B cell (primary cell): ENCODE results near the gene FYCO1. TPM values are rescaled to one million over a fixed set of nuclear protein-coding genes. Genes with fewer than 3 reads are reported as not detected.

ENCODE experiments used
- ATAC-seq: fragments of 200-7000 bp; cut with Tn5 transposase; one replicate; pipeline ENCODE4 v1.10.0; 2021; ENCODE audit warnings: low read depth, mild to moderate bottlenecking, moderate number of reproducible peaks, moderate library complexity
- CTCF ChIA-PET: fragments of 350-600 bp; sonication (Branson Sonifier 250); formaldehyde crosslinking; loops from one replicate; lab custom pipeline; 2021; ENCODE audit warnings: antibody characterized with exemption, inconsistent platforms; lab: Charles Lee
- POLR2A ChIA-PET: fragments of 350-600 bp; sonication (Branson Sonifier 250); formaldehyde crosslinking; loops from one replicate; lab custom pipeline; 2021; ENCODE audit warnings: antibody characterized with exemption; lab: Charles Lee
- DNase-seq: peaks from one replicate; pipeline ENCODE4 v3.0.0; 2013
- H2AFZ ChIP-seq: 2 replicates; pipeline ENCODE4 v1.6.1; 2012; ENCODE audit warnings: mild to moderate bottlenecking, low read depth, low read length; ENCODE audit not compliant: insufficient read depth, poor library complexity, severe bottlenecking
- H3K27ac ChIP-seq, 2 donors: 1 replicate in 1 of 2; 2 replicates in 1 of 2; pipeline ENCODE4 v1.5.1; 2012 to 2013; ENCODE audit warnings: low read length in 2 of 2, mild to moderate bottlenecking in 2 of 2, moderate library complexity in 1 of 2
- H3K27me3 ChIP-seq, 4 experiments: fragments of 200-600 bp in 1 of 4; sonication (generic) in 1 of 4; replicated peaks in 1 of 4; 1 replicate in 2 of 4; 2 replicates in 2 of 4; pipeline versions ENCODE4 v1.6.1 to v1.7.0; 2013 to 2016; ENCODE audit warnings: low read length in 3 of 4, mild to moderate bottlenecking in 2 of 4, mixed read lengths in 1 of 4, moderate library complexity in 1 of 4; ENCODE audit not compliant: insufficient read depth in 4 of 4, control insufficient read depth in 3 of 4; ENCODE audit errors: control extremely low read depth in 1 of 4
- H3K36me3 ChIP-seq, 2 experiments: replicated peaks in 1 of 2; 1 replicate in 1 of 2; 2 replicates in 1 of 2; pipeline versions ENCODE4 v1.6.1 to v1.7.1; 2013; ENCODE audit warnings: low read length in 1 of 2; ENCODE audit not compliant: insufficient read depth in 2 of 2, control insufficient read depth in 1 of 2; ENCODE audit errors: control extremely low read depth in 1 of 2, extremely low read depth in 1 of 2
- H3K4me1 ChIP-seq, 2 donors: fragments of 200-600 bp in 1 of 2; sonication (generic) in 1 of 2; 1 replicate in 1 of 2; 2 replicates in 1 of 2; pipeline versions ENCODE4 v1.5.1 to v1.6.1; 2013 to 2017; ENCODE audit warnings: low read length in 2 of 2; ENCODE audit not compliant: control insufficient read depth in 2 of 2, insufficient read depth in 2 of 2
- H3K4me2 ChIP-seq: replicated peaks from 2 replicates; pipeline ENCODE3; 2012; ENCODE audit warnings: mild to moderate bottlenecking, low read depth, low read length; ENCODE audit not compliant: poor library complexity, severe bottlenecking
- H3K4me3 ChIP-seq, 5 experiments: fragments of 200-600 bp in 1 of 5; sonication (generic) in 1 of 5; 1 replicate in 3 of 5; 2 replicates in 2 of 5; pipeline versions ENCODE4 v1.5.1 to v1.7.0; 2011 to 2016; ENCODE audit warnings: low read length in 4 of 5, mild to moderate bottlenecking in 4 of 5, low read depth in 2 of 5, control low read depth in 1 of 5, moderate library complexity in 1 of 5; ENCODE audit not compliant: insufficient read depth in 1 of 5; ENCODE audit errors: control extremely low read depth in 1 of 5, extremely low read depth in 1 of 5
- H3K79me2 ChIP-seq: fragments of 200-600 bp; sonication (generic); one replicate; pipeline ENCODE4 v1.6.0; 2016; ENCODE audit warnings: low read length; ENCODE audit not compliant: control insufficient read depth, insufficient read depth
- H3K9ac ChIP-seq: fragments of 200-600 bp; sonication (generic); 2 replicates; pipeline ENCODE4 v1.6.1; 2017; ENCODE audit warnings: mild to moderate bottlenecking, low read length, moderate library complexity
- H3K9me3 ChIP-seq, 3 donors: one replicate each; pipeline versions ENCODE4 v1.6.1 to v1.7.1; 2013; ENCODE audit warnings: low read length in 2 of 3; ENCODE audit not compliant: control insufficient read depth in 2 of 3, insufficient read depth in 1 of 3; ENCODE audit errors: control extremely low read depth in 1 of 3
- H4K20me1 ChIP-seq: 2 replicates; pipeline ENCODE4 v1.6.0; 2012; ENCODE audit warnings: mild to moderate bottlenecking, low read length; ENCODE audit not compliant: insufficient read depth, control insufficient read depth, poor library complexity, severe bottlenecking
- H3K27ac Mint-ChIP-seq: one replicate; pipeline ENCODE4 v1.8.0; 2021; ENCODE audit warnings: mixed read lengths
- H3K27me3 Mint-ChIP-seq: one replicate; pipeline ENCODE4 v1.8.0; 2021; ENCODE audit warnings: mixed read lengths
- H3K4me1 Mint-ChIP-seq: one replicate; pipeline ENCODE4 v1.8.0; 2021; ENCODE audit warnings: mixed read lengths
- H3K4me3 Mint-ChIP-seq: one replicate; pipeline ENCODE4 v1.8.0; 2021; ENCODE audit warnings: mixed read lengths
- H3K9me3 Mint-ChIP-seq: one replicate; pipeline ENCODE4 v1.8.0; 2022; ENCODE audit warnings: mixed read lengths; ENCODE audit not compliant: insufficient read depth
- EZH2 ChIP-seq: IDR thresholded peaks from 2 replicates; pipeline ENCODE4 v1.6.1; 2012; ENCODE audit warnings: borderline replicate concordance, low read depth, mild to moderate bottlenecking, moderate library complexity, low read length; ENCODE audit not compliant: insufficient read depth, poor library complexity, severe bottlenecking
- WGBS: methylation state at CpG from one replicate; pipeline ENCODE4 v1.1.5; 2013; ENCODE audit warnings: missing lambda C conversion rate; ENCODE audit not compliant: insufficient coverage; 5-methylcytosine and 5-hydroxymethylcytosine counted together
- intact Hi-C: fragments of 100-400 bp; cut with micrococcal nuclease; formaldehyde crosslinking; loops from one replicate; pipeline ENCODE4 v1.10.0; 2022
- polyA plus RNA-seq: library from polyadenylated mRNA; depleted of rRNA; stranded (reverse); fragments of >200 nt; gene quantifications from 2 replicates; pipeline ENCODE4 v1.2.3, GENCODE V29; 2012
- total RNA-seq, 2 donors: library from RNA; stranded (reverse); fragments of 120-200 nt in 1 of 2; gene quantifications; 1 replicate in 1 of 2; 2 replicates in 1 of 2; pipeline versions ENCODE4 v1.2.3 to v1.2.4, GENCODE V29; 2013 to 2022
- TF ChIP-seq, protein P1 (sequence below): fragments of 200-600 bp; IDR thresholded peaks from one replicate; pipeline ENCODE4 v1.8.0; 2022; ENCODE audit warnings: antibody characterized with exemption, mild to moderate bottlenecking

Gene FYCO1
- total and polyA plus RNA-seq, 2 donors (not counting 1 experiment from before 2014, with no cell fraction given): 5.4 to 16.7 TPM

DNA sequence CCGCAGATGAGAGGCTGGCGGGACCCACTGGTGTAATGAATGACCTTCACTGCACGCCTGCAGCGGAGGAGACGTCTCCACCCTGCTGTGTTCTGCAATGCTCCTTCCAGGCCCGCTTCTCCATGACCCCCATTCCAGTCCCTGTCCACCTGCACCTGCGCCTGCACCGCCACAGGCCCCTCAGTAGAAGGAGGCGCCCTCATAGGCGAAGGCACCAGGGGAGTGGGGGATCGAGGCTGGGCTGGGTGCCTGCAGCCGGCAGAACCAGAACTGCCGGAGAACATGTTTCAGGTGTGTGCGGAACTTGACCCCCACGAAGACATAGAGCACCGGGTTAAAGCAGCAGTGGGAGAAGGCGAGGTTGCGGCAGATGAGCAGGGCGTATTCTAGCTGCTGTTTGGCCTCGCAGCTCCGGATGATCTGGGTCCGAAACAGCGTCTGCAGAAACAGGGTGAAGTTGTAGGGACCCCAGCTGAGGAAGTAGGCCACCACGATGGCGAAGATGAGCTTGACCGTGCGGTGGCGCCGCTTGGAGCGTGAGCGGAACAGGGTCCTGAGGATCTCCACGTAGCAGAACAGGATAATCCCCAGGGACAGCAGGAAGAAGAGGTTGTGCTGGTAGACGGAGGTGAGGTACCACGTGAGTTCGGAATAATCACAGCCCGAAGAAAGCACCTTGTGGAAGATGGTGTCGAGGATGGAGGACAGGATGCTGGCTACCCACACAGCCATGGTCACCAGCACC, 25.3 kb upstream of the FYCO1 start:
- no peak overlapping the region for H3K4me2 ChIP-seq
- no peak overlapping the region for H3K27ac Mint-ChIP-seq
- CTCF ChIA-PET: no interaction called here
- no peak overlapping the region for H2AFZ ChIP-seq
- H3K4me1 Mint-ChIP-seq: no peaks in the 10 kb centered on the region
- POLR2A ChIA-PET: no interaction called here
- H3K4me3 Mint-ChIP-seq: no peak overlapping the region
- ATAC-seq: no peak
- no peaks in the 10 kb centered on the region for H3K4me1 ChIP-seq
- H3K9me3 ChIP-seq: no peaks in the 10 kb centered on the region
- no peak overlapping the region for H3K4me3 ChIP-seq
- H3K27me3 ChIP-seq: peaks cover 0 to 3% (median 0%) of the 10 kb centered on the region in 4 experiments
- TF ChIP-seq, protein P1, sequence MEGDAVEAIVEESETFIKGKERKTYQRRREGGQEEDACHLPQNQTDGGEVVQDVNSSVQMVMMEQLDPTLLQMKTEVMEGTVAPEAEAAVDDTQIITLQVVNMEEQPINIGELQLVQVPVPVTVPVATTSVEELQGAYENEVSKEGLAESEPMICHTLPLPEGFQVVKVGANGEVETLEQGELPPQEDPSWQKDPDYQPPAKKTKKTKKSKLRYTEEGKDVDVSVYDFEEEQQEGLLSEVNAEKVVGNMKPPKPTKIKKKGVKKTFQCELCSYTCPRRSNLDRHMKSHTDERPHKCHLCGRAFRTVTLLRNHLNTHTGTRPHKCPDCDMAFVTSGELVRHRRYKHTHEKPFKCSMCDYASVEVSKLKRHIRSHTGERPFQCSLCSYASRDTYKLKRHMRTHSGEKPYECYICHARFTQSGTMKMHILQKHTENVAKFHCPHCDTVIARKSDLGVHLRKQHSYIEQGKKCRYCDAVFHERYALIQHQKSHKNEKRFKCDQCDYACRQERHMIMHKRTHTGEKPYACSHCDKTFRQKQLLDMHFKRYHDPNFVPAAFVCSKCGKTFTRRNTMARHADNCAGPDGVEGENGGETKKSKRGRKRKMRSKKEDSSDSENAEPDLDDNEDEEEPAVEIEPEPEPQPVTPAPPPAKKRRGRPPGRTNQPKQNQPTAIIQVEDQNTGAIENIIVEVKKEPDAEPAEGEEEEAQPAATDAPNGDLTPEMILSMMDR: no peak
- TF ChIP-seq EZH2: no peak
- H3K9ac ChIP-seq: no peak overlapping the region
- intact Hi-C loops: no loop called here
- no peaks in the 10 kb centered on the region for H3K9me3 Mint-ChIP-seq
- no peaks in the 10 kb centered on the region for H3K36me3 ChIP-seq
- H3K27me3 Mint-ChIP-seq: peaks cover 19% of the 10 kb centered on the region
- no peaks in the 10 kb centered on the region for H3K79me2 ChIP-seq
- WGBS: 97% methylated on average over 35 of the region's 37 CpGs
- no peak for DNase-seq
- no peak overlapping the region for H3K27ac ChIP-seq
- no peaks in the 10 kb centered on the region for H4K20me1 ChIP-seq

DNA sequence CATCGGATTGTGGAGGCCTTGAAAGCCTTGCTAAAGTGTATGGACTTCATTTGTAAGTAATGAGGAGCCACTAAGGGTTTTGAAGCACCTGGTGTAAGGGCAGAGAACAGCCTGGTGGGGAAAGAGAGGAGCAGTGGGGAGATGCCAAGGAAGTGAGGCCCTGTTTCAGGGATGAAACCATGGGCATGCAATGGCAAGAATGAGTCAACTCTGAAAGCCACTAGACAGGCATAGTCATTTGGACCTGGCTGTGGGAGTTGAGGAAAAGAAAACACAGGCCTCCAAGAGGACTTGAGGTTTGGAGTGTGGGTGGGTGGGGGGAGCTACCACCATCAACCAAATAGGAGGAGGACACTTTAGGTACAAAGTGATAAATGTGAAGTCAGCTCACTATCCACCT, 24.1 kb upstream of the FYCO1 start:
- WGBS: 50% methylated on average over 1 of the region's 1 CpG
- intact Hi-C loops: no loop called here
- H3K27ac ChIP-seq: no peak overlapping the region
- Mint-ChIP-seq H3K4me1 (no peaks in the 10 kb centered on the region), H3K4me3 (no peak overlapping the region), H3K27ac (no peak overlapping the region), H3K27me3 (peaks cover 19% of the 10 kb centered on the region), H3K9me3 (no peaks in the 10 kb centered on the region)
- CTCF ChIA-PET: no interaction called here
- H4K20me1 ChIP-seq: no peaks in the 10 kb centered on the region
- no peaks in the 10 kb centered on the region for H3K79me2 ChIP-seq
- no peak overlapping the region for H3K9ac ChIP-seq
- H3K27me3 ChIP-seq: peaks cover 0 to 5% (median 0%) of the 10 kb centered on the region in 4 experiments
- H3K4me1 ChIP-seq: no peaks in the 10 kb centered on the region
- no peak for ATAC-seq
- no peak for DNase-seq
- H3K36me3 ChIP-seq: no peaks in the 10 kb centered on the region
- no peak overlapping the region for H3K4me2 ChIP-seq
- TF ChIP-seq, protein P1: no peak
- TF ChIP-seq EZH2: no peak
- POLR2A ChIA-PET: no interaction called here
- H3K9me3 ChIP-seq: no peaks in the 10 kb centered on the region
- no peak overlapping the region for H2AFZ ChIP-seq
- no peak overlapping the region for H3K4me3 ChIP-seq
